IPS DF 19.7 (cell line): Measurements from ENCODE around the gene KRTAP10-8.
"Not testable (repeated sequence)": the region's sequence is repeated elsewhere in the genome, so short reads cannot be mapped to it uniquely, and the experiment has no call there.

Experiments used
- DNase-seq: peaks from one replicate; pipeline ENCODE4 v3.0.0-alpha.2; 2013; ENCODE audit warnings: low read depth, low spot score

Gene KRTAP10-8

GRCh38 chr21:44618504-44618903 is 6.6 kb downstream of the KRTAP10-8 start:
- DNase-seq = no peak

GRCh38 chr21:44618909-44619308 is 7.0 kb downstream of the KRTAP10-8 start:
- no peak for DNase-seq

GRCh38 chr21:44619886-44620285 is 8.0 kb downstream of the KRTAP10-8 start:
- no peak for DNase-seq

GRCh38 chr21:44623575-44623974 is 11.7 kb downstream of the KRTAP10-8 start:
- no peak for DNase-seq

- DNase-seq = no peak
These were observed 13.9 kb downstream of the KRTAP10-8 start for GRCh38 chr21:44625756-44626155.

- DNase-seq = no peak
These were observed 14.4 kb downstream of the KRTAP10-8 start for GRCh38 chr21:44626262-44626661.

GRCh38 chr21:44626673-44627143 is 14.8 kb downstream of the KRTAP10-8 start, which contains the start of gene KRTAP10-9:
TSS of gene KRTAP10-9 (plus strand) at chr21:44627093. CDS start at chr21:44627172, 79 bp downstream.
- no peak for DNase-seq

GRCh38 chr21:44627181-44627822 is 15.4 kb downstream of the KRTAP10-8 start:
- DNase-seq = not testable (repeated sequence)

- not testable (repeated sequence) for DNase-seq
These were observed 16.0 kb downstream of the KRTAP10-8 start for GRCh38 chr21:44627831-44628233.

GRCh38 chr21:44628707-44629391 is 17.0 kb downstream of the KRTAP10-8 start:
- no peak for DNase-seq

- no peak for DNase-seq
These were observed 18.6 kb downstream of the KRTAP10-8 start for GRCh38 chr21:44630440-44630839.

GRCh38 chr21:44632067-44632466 is 20.2 kb downstream of the KRTAP10-8 start:
- no peak for DNase-seq

- no peak for DNase-seq
These were observed 24.5 kb downstream of the KRTAP10-8 start for GRCh38 chr21:44636209-44637017.

GRCh38 chr21:44637018-44637850 is 25.4 kb downstream of the KRTAP10-8 start, which contains the start of gene KRTAP10-10:
TSS of gene KRTAP10-10 (plus strand) at chr21:44637356. CDS start at chr21:44637418, 62 bp downstream.
- DNase-seq = no peak

GRCh38 chr21:44637851-44638348 is 26.0 kb downstream of the KRTAP10-8 start:
- not testable (repeated sequence) for DNase-seq

GRCh38 chr21:44638506-44639330 is 26.8 kb downstream of the KRTAP10-8 start:
- DNase-seq = not testable (repeated sequence)

- DNase-seq = no peak
These were observed 27.4 kb downstream of the KRTAP10-8 start for GRCh38 chr21:44639331-44639655.

GRCh38 chr21:44640761-44641160 is 28.9 kb downstream of the KRTAP10-8 start:
- DNase-seq = no peak

GRCh38 chr21:44643741-44644310 is 31.9 kb downstream of the KRTAP10-8 start:
- no peak for DNase-seq

GRCh38 chr21:44644878-44645277 is 33.0 kb downstream of the KRTAP10-8 start:
- DNase-seq = no peak
